Osteocyte (in vitro differentiated cells): Measurements from ENCODE around the gene KIF17. TPM values are rescaled to one million over a fixed set of nuclear protein-coding genes. Genes with fewer than 3 reads are reported as not detected.
A peak's percentile ranks its signal among the peaks of the same experiment; 100 is the strongest.

ENCODE experiments used
- DNase-seq: peaks from one replicate; pipeline ENCODE4 v3.0.0; 2021; ENCODE audit warnings: mixed read lengths; ENCODE audit not compliant: unreplicated experiment; ENCODE audit errors: extremely low spot score
- H3K27ac Mint-ChIP-seq: one replicate; pipeline ENCODE4 v1.8.0; 2021; ENCODE audit warnings: mild to moderate bottlenecking, mixed read lengths; ENCODE audit not compliant: unreplicated experiment
- H3K27me3 Mint-ChIP-seq: one replicate; pipeline ENCODE4 v1.8.0; 2021; ENCODE audit warnings: mixed read lengths; ENCODE audit not compliant: unreplicated experiment
- H3K36me3 Mint-ChIP-seq: one replicate; pipeline ENCODE4 v1.8.0; 2021; ENCODE audit warnings: mixed read lengths; ENCODE audit not compliant: unreplicated experiment
- H3K4me1 Mint-ChIP-seq: one replicate; pipeline ENCODE4 v1.8.0; 2021; ENCODE audit warnings: mixed read lengths; ENCODE audit not compliant: unreplicated experiment
- H3K4me3 Mint-ChIP-seq: one replicate; pipeline ENCODE4 v1.8.0; 2021; ENCODE audit warnings: mild to moderate bottlenecking, moderate library complexity, mixed read lengths; ENCODE audit not compliant: unreplicated experiment
- H3K9me3 Mint-ChIP-seq: one replicate; pipeline ENCODE4 v1.8.0; 2021; ENCODE audit warnings: mixed read lengths; ENCODE audit not compliant: unreplicated experiment
- CTCF ChIP-seq: fragments of 200-600 bp; sonication (generic); IDR thresholded peaks from 2 replicates; pipeline ENCODE4 v1.5.0; 2021; ENCODE audit warnings: antibody characterized with exemption, mild to moderate bottlenecking, moderate library complexity
- total RNA-seq: library from RNA; stranded (reverse); gene quantifications from 2 replicates; pipeline ENCODE4 v1.2.1, GENCODE V29; 2021

Gene KIF17
- total RNA-seq, 1 donor from 2014 or later: 0.11 TPM

GRCh38 chr1:20696397-20697333, 21.1 kb downstream of the KIF17 start:
- Mint-ChIP-seq H3K36me3 (no peaks in the 10 kb centered on the region), H3K27ac (peak overlapping the region; percentile 92), H3K9me3 (no peaks in the 10 kb centered on the region), H3K27me3 (no peaks in the 10 kb centered on the region), H3K4me1 (peaks cover 19% of the 10 kb centered on the region), H3K4me3 (peak overlapping the region; percentile 84)
- peak; percentile 97 for DNase-seq
- TF ChIP-seq CTCF: peak; percentile 91

GRCh38 chr1:20695515-20695914, 22.3 kb downstream of the KIF17 start:
- H3K4me3 Mint-ChIP-seq: peak overlapping the region; percentile 84
- no peaks in the 10 kb centered on the region for H3K9me3 Mint-ChIP-seq

GRCh38 chr1:20693623-20694022, 24.2 kb downstream of the KIF17 start:
- Mint-ChIP-seq H3K4me3 (no peak overlapping the region), H3K9me3 (no peaks in the 10 kb centered on the region), H3K36me3 (no peaks in the 10 kb centered on the region), H3K27ac (no peak overlapping the region), H3K4me1 (peaks cover 18% of the 10 kb centered on the region), H3K27me3 (no peaks in the 10 kb centered on the region)
- no peak for DNase-seq
- TF ChIP-seq CTCF: no peak

More at GRCh38 chr1:20695515-20695914, 22.3 kb downstream of the KIF17 start:
- Mint-ChIP-seq H3K4me1 (peaks cover 19% of the 10 kb centered on the region), H3K36me3 (no peaks in the 10 kb centered on the region), H3K27ac (no peak overlapping the region), H3K27me3 (no peaks in the 10 kb centered on the region)
- TF ChIP-seq CTCF: no peak
- DNase-seq: no peak

- Mint-ChIP-seq H3K9me3 (no peaks in the 10 kb centered on the region), H3K27ac (no peak overlapping the region), H3K36me3 (no peaks in the 10 kb centered on the region), H3K4me1 (peaks cover 4% of the 10 kb centered on the region), H3K4me3 (no peak overlapping the region), H3K27me3 (no peaks in the 10 kb centered on the region)
- TF ChIP-seq CTCF: no peak
- DNase-seq: no peak
Measured at GRCh38 chr1:20691872-20692271, 25.9 kb downstream of the KIF17 start.

- Mint-ChIP-seq H3K27ac (no peak overlapping the region), H3K4me1 (no peaks in the 10 kb centered on the region), H3K36me3 (no peaks in the 10 kb centered on the region), H3K9me3 (no peaks in the 10 kb centered on the region), H3K27me3 (no peaks in the 10 kb centered on the region), H3K4me3 (no peak overlapping the region)
- no peak for TF ChIP-seq CTCF
- no peak for DNase-seq
Measured at GRCh38 chr1:20689645-20690056, 28.2 kb downstream of the KIF17 start.
